NB4 (cell line): Measurements from ENCODE around the gene KRTAP10-8.

Experiments
- CTCF ChIP-seq: IDR thresholded peaks from one replicate; pipeline ENCODE4 v1.5.1; 2012; ENCODE audit warnings: low read depth, low read length
- MAX ChIP-seq: IDR thresholded peaks from 2 replicates; pipeline ENCODE4 v1.6.1; 2011; ENCODE audit warnings: low read depth, low read length
- POLR2A ChIP-seq: IDR thresholded peaks from 2 replicates; pipeline ENCODE4 v1.6.1; 2011; ENCODE audit warnings: mild to moderate bottlenecking; ENCODE audit not compliant: insufficient read length; ENCODE audit errors: extremely low read depth

- TF ChIP-seq POLR2A (no peak), CTCF (no peak), MAX (no peak)
Measured at GRCh38 chr21:44579833-44580144, 32.1 kb upstream of the KRTAP10-8 start.
